GM23248 (cell line): ENCODE results near the gene GNE. TPM values are rescaled to one million over a fixed set of nuclear protein-coding genes. Genes with fewer than 3 reads are reported as not detected.
"Not testable (repeated sequence)": the region's sequence is repeated elsewhere in the genome, so short reads cannot be mapped to it uniquely, and the experiment has no call there.

Experiments
- DNase-seq: peaks from one replicate; pipeline ENCODE4 v3.0.0-alpha.2; 2015
- H2AFZ ChIP-seq: fragments of 200-600 bp; sonication (generic); 2 replicates; pipeline ENCODE4 v1.6.1; 2016; ENCODE audit warnings: antibody characterized with exemption
- H3F3A ChIP-seq: fragments of 200-600 bp; sonication (generic); 2 replicates; pipeline ENCODE4 v1.6.1; 2016; ENCODE audit warnings: mild to moderate bottlenecking, antibody characterized with exemption, mixed run types; ENCODE audit not compliant: insufficient read depth
- H3K27ac ChIP-seq: fragments of 200-600 bp; sonication (generic); 2 replicates; pipeline ENCODE4 v1.5.1; 2016; ENCODE audit warnings: mild to moderate bottlenecking
- H3K27me3 ChIP-seq: fragments of 200-600 bp; sonication (generic); replicated peaks from 2 replicates; pipeline ENCODE4 v1.6.1; 2016; ENCODE audit warnings: mild to moderate bottlenecking; ENCODE audit not compliant: insufficient read depth
- H3K36me3 ChIP-seq: fragments of 200-600 bp; sonication (generic); 2 replicates; pipeline ENCODE4 v1.6.1; 2016; ENCODE audit warnings: low read depth, mild to moderate bottlenecking
- H3K4me1 ChIP-seq: fragments of 200-600 bp; sonication (generic); 2 replicates; pipeline ENCODE4 v1.6.1; 2016; ENCODE audit warnings: mild to moderate bottlenecking; ENCODE audit not compliant: insufficient read depth
- H3K4me2 ChIP-seq: fragments of 200-600 bp; sonication (generic); one replicate; pipeline ENCODE4 v1.6.1; 2016; ENCODE audit warnings: mild to moderate bottlenecking; ENCODE audit not compliant: unreplicated experiment
- H3K4me3 ChIP-seq: fragments of 200-600 bp; sonication (generic); 2 replicates; pipeline ENCODE4 v1.5.1; 2016; ENCODE audit warnings: mild to moderate bottlenecking
- H3K79me2 ChIP-seq: fragments of 200-600 bp; sonication (generic); 2 replicates; pipeline ENCODE4 v1.6.1; 2016; ENCODE audit warnings: mild to moderate bottlenecking; ENCODE audit not compliant: insufficient read depth
- H3K9ac ChIP-seq: fragments of 200-600 bp; sonication (generic); 2 replicates; pipeline ENCODE4 v1.6.1; 2016; ENCODE audit warnings: mild to moderate bottlenecking
- H3K9me2 ChIP-seq: fragments of 200-600 bp; sonication (generic); 2 replicates; pipeline ENCODE4 v1.6.1; 2016; ENCODE audit warnings: mixed run types, mild to moderate bottlenecking, moderate library complexity; ENCODE audit not compliant: insufficient read depth
- H3K9me3 ChIP-seq: fragments of 200-600 bp; sonication (generic); one replicate; pipeline ENCODE4 v1.6.1; 2017; ENCODE audit warnings: low read depth
- H4K20me1 ChIP-seq: fragments of 200-600 bp; sonication (generic); 2 replicates; pipeline ENCODE4 v1.6.0; 2016; ENCODE audit not compliant: insufficient read depth
- EZH2 ChIP-seq: fragments of 200-600 bp; sonication (generic); IDR thresholded peaks from 2 replicates; pipeline ENCODE4 v1.6.1; 2018; ENCODE audit warnings: antibody characterized with exemption, mild to moderate bottlenecking; ENCODE audit not compliant: insufficient read depth, poor library complexity, severe bottlenecking
- EZH2phosphoT487 ChIP-seq: fragments of 200-600 bp; sonication (generic); IDR thresholded peaks from 2 replicates; pipeline ENCODE4 v1.6.1; 2018; ENCODE audit warnings: antibody characterized with exemption, moderate library complexity, mild to moderate bottlenecking, low read depth; ENCODE audit not compliant: insufficient read depth
- WGBS, 2 experiments: methylation state at CpG; one replicate each; pipeline ENCODE4 v1.1.6; 2015 to 2017; ENCODE audit warnings: low lambda C conversion rate in 2 of 2, low coverage in 1 of 2; ENCODE audit errors: missing lambda C conversion rate in 2 of 2; 5-methylcytosine and 5-hydroxymethylcytosine counted together
- in situ Hi-C: fragments of 300-500 bp; cut with MboI; formaldehyde crosslinking; loops from 2 replicates; pipeline ENCODE4 v1.15.0; 2020
- polyA plus RNA-seq: library from polyadenylated mRNA; unstranded; fragments of >200 nt; fragmentation: Nextera tagmentation; extraction: Ambion mirVana; gene quantifications from 2 replicates; pipeline ENCODE4 v1.2.1, GENCODE V29; 2016
- total RNA-seq: library from RNA; depleted of rRNA; stranded (reverse); fragments of >200 nt; shearing (Covaris generic); gene quantifications from 2 replicates; pipeline ENCODE4 v1.2.3, GENCODE V29; 2014

Gene GNE
- total and polyA plus RNA-seq, 2 experiments from 2014 or later: 6.2 to 22.4 TPM

GRCh38 chr9:36177571-36177970 lies 80.7 kb downstream of the GNE start:
- 76 to 94% methylated on average over 4 of the region's 4 CpGs for WGBS, 2 experiments
- Histone ChIP-seq H2AFZ (no peak overlapping the region), H4K20me1 (no peaks in the 10 kb centered on the region), H3K79me2 (no peaks in the 10 kb centered on the region), H3K27ac (no peak overlapping the region), H3K4me3 (no peak overlapping the region), H3K27me3 (no peaks in the 10 kb centered on the region), H3K9me2 (no peaks in the 10 kb centered on the region), H3K36me3 (no peaks in the 10 kb centered on the region), H3K4me2 (no peak overlapping the region), H3K9me3 (no peaks in the 10 kb centered on the region), H3K9ac (no peak overlapping the region), H3F3A (no peaks in the 10 kb centered on the region), H3K4me1 (no peaks in the 10 kb centered on the region)
- no peak for DNase-seq
- in situ Hi-C loops: no loop called here
- TF ChIP-seq EZH2 (no peak), EZH2phosphoT487 (no peak)

DNA sequence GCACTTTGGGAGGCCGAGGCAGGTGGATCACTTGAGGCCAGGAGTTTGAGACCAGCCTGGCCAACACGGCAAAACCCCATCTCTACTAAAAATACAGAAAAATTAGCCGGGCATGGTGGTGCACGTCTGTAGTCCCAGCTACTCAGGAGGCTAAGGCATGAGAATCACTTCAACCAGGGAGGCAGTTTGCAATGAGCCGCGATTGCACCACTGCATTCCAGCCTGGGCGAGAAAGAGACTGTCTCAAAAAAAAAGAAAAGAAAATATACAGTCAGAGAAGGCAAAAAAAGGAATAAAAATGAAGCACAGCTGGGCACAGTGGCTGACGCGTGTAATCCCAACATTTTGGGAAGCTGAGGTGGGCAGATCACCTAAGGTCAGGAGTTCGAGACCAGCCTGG lies 81.8 kb downstream of the GNE start:
- H3K36me3 ChIP-seq, H3K79me2 ChIP-seq, H3K4me2 ChIP-seq, H3K9me2 ChIP-seq, in situ Hi-C loops, H3K9me3 ChIP-seq, H3K27ac ChIP-seq, DNase-seq, H3K27me3 ChIP-seq, H3F3A ChIP-seq, H3K4me3 ChIP-seq, H4K20me1 ChIP-seq, H2AFZ ChIP-seq, H3K4me1 ChIP-seq, H3K9ac ChIP-seq: not testable (repeated sequence)
- 93 to 97% methylated on average over 10 of the region's 10 CpGs for WGBS, 2 experiments

GRCh38 chr9:36175209-36175608 lies 83.0 kb downstream of the GNE start:
- H3F3A ChIP-seq, in situ Hi-C loops, DNase-seq, H3K4me1 ChIP-seq, H3K9me2 ChIP-seq, H3K4me2 ChIP-seq, H3K27me3 ChIP-seq, H3K79me2 ChIP-seq, H3K36me3 ChIP-seq, H3K9me3 ChIP-seq, H3K4me3 ChIP-seq, H3K9ac ChIP-seq, H2AFZ ChIP-seq, H4K20me1 ChIP-seq, H3K27ac ChIP-seq: not testable (repeated sequence)
- whole genome bisulfite sequencing, 2 experiments: 85 to 86% methylated on average over 3 of the region's 3 CpGs

DNA sequence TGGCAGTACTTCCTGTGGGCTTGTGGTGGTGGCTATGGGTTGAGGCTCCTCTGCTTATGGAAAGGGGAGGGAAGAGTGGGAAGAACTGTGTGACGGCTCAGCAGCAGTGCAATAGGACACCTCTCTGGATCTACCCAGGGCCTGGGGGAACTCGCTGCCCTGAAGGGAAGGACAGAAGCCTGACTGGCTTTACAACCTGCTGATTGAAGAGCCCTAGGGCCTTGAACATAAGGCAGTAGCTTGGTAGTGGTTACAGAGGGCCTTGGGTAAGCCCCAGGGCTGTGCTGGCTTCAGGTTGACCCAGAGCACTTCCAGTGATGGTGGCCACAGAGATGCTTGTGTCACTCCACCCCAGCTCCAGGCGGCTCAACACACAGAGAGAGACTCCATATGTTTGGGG lies 83.5 kb downstream of the GNE start:
- H3K27me3 ChIP-seq: no peaks in the 10 kb centered on the region
- 91 to 97% methylated on average over 3 of the region's 3 CpGs for WGBS, 2 experiments
- no peak overlapping the region for H2AFZ ChIP-seq
- H3K9me3 ChIP-seq: no peaks in the 10 kb centered on the region
- no peak overlapping the region for H3K9ac ChIP-seq
- no peak for TF ChIP-seq EZH2phosphoT487
- no peak for TF ChIP-seq EZH2
- H3K27ac ChIP-seq: no peak overlapping the region
- H3K9me2 ChIP-seq: no peaks in the 10 kb centered on the region
- H3K4me2 ChIP-seq: no peak overlapping the region
- H3K79me2 ChIP-seq: no peaks in the 10 kb centered on the region
- no peaks in the 10 kb centered on the region for H3K36me3 ChIP-seq
- no peaks in the 10 kb centered on the region for H3K4me1 ChIP-seq
- H3K4me3 ChIP-seq: no peak overlapping the region
- H3F3A ChIP-seq: no peaks in the 10 kb centered on the region
- no peak for DNase-seq
- in situ Hi-C loops: no loop called here
- H4K20me1 ChIP-seq: no peaks in the 10 kb centered on the region

DNA sequence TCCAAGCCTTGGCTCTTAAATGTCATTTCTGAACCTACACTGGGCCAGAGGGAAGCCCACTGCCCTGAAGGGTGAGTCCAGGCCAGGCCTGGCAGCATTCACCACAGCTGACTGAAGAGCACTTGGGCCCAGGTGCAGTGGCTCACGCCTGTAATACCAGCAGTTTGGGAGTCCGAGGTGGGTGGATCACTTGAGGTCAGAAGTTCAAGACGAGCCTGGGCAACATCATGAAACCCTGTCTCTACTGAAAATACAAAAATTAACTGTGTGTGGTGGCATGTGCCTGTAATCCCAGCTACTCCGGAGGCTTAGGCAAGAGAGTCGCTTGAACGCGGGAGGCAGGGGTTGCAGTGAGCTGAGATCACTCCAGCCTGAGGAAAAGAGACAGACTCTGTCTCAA lies 84.0 kb downstream of the GNE start:
- no peaks in the 10 kb centered on the region for H3K36me3 ChIP-seq
- no peak overlapping the region for H3K9ac ChIP-seq
- no peak overlapping the region for H3K27ac ChIP-seq
- WGBS, 2 experiments: 86 to 88% methylated on average over 7 of the region's 7 CpGs
- no peak overlapping the region for H3K4me3 ChIP-seq
- H4K20me1 ChIP-seq: no peaks in the 10 kb centered on the region
- no peaks in the 10 kb centered on the region for H3K4me1 ChIP-seq
- in situ Hi-C loops: no loop called here
- H2AFZ ChIP-seq: no peak overlapping the region
- TF ChIP-seq EZH2 (no peak), EZH2phosphoT487 (no peak)
- no peak for DNase-seq
- no peaks in the 10 kb centered on the region for H3K79me2 ChIP-seq
- H3K4me2 ChIP-seq: no peak overlapping the region
- no peaks in the 10 kb centered on the region for H3F3A ChIP-seq
- no peaks in the 10 kb centered on the region for H3K27me3 ChIP-seq
- no peaks in the 10 kb centered on the region for H3K9me2 ChIP-seq
- H3K9me3 ChIP-seq: no peaks in the 10 kb centered on the region
